WTC11 (cell line): ENCODE measurements around the gene C1orf167.

Experiments used
- FOXP1 ChIP-seq: sonication (generic); formaldehyde crosslinking; IDR thresholded peaks from 2 replicates; pipeline ENCODE4 v1.8.0; 2022; ENCODE audit warnings: missing genetic modification reagents, mild to moderate bottlenecking, moderate library complexity, borderline replicate concordance
- SMAD3 ChIP-seq: sonication (generic); formaldehyde crosslinking; IDR thresholded peaks from 2 replicates; pipeline ENCODE4 v1.8.0; 2022; ENCODE audit warnings: missing genetic modification reagents, mild to moderate bottlenecking, borderline replicate concordance
- SMAD4 ChIP-seq: sonication (generic); formaldehyde crosslinking; IDR thresholded peaks from 2 replicates; pipeline ENCODE4 v1.8.0; 2022; ENCODE audit warnings: mild to moderate bottlenecking, missing genetic modification reagents
- TEAD1 ChIP-seq: sonication (generic); formaldehyde crosslinking; IDR thresholded peaks from 2 replicates; pipeline ENCODE4 v1.8.0; 2022; ENCODE audit warnings: mild to moderate bottlenecking, missing genetic modification reagents
- ZNF138 ChIP-seq: sonication (generic); formaldehyde crosslinking; conservative IDR thresholded peaks from 2 replicates; pipeline ENCODE4 v1.8.1; 2022; ENCODE audit warnings: mild to moderate bottlenecking, moderate library complexity, missing genetic modification reagents
- ZNF263 ChIP-seq: sonication (generic); formaldehyde crosslinking; IDR thresholded peaks from 2 replicates; pipeline ENCODE4 v1.8.1; 2022; ENCODE audit warnings: low read depth, mild to moderate bottlenecking, moderate library complexity, missing genetic modification reagents
- TF ChIP-seq, protein P1 (sequence below): sonication (generic); formaldehyde crosslinking; IDR thresholded peaks from 2 replicates; pipeline ENCODE4 v1.8.1; 2022; ENCODE audit warnings: mild to moderate bottlenecking, missing genetic modification reagents, moderate library complexity, borderline replicate concordance
- TF ChIP-seq, protein P2 (sequence below): fragments of 200-600 bp; IDR thresholded peaks from 2 replicates; pipeline ENCODE4 v1.8.0; 2022; ENCODE audit warnings: antibody characterized with exemption
- TF ChIP-seq, protein P3 (sequence below): sonication (generic); formaldehyde crosslinking; IDR thresholded peaks from 2 replicates; pipeline ENCODE4 v1.8.1; 2023; ENCODE audit warnings: mild to moderate bottlenecking, missing genetic modification reagents
- TF ChIP-seq, protein P4 (sequence below): sonication (generic); formaldehyde crosslinking; IDR thresholded peaks from 2 replicates; pipeline ENCODE4 v1.8.0; 2023; ENCODE audit warnings: missing genetic modification reagents, mild to moderate bottlenecking, borderline replicate concordance
- TF ChIP-seq, protein P5 (sequence below): sonication (generic); formaldehyde crosslinking; IDR thresholded peaks from 2 replicates; pipeline ENCODE4 v1.8.1; 2023; ENCODE audit warnings: mild to moderate bottlenecking, missing genetic modification reagents, moderate library complexity
- TF ChIP-seq, protein P6 (sequence below): sonication (generic); formaldehyde crosslinking; conservative IDR thresholded peaks from 2 replicates; pipeline ENCODE4 v1.8.1; 2022; ENCODE audit warnings: mild to moderate bottlenecking, missing genetic modification reagents
- TF ChIP-seq, protein P7 (sequence below): sonication (generic); formaldehyde crosslinking; IDR thresholded peaks from 2 replicates; pipeline ENCODE4 v1.8.1; 2023; ENCODE audit warnings: mild to moderate bottlenecking, missing genetic modification reagents
- TF ChIP-seq, protein P8 (sequence below): sonication (generic); formaldehyde crosslinking; IDR thresholded peaks from 2 replicates; pipeline ENCODE4 v1.8.0; 2022; ENCODE audit warnings: mild to moderate bottlenecking, missing genetic modification reagents

DNA sequence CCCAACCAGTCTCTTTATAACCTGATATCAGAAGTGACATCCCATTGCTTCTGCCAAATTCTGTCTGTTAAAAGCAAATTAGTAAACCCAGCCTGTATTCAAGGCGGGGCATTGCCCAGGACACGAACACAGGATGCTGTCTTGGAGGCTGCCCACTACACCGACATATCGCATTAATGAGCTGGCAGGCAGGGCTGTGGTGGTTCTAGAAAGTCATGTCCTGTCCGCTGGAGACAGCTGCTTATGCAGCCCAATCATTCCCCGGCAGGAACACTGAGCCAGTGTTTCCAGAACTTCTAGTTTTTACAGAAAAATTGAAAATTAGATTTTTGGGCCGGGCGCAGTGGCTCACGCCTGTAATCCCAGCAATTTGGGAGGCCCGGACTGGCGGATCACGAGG, 19.3 kb downstream of the C1orf167 start:
- TF ChIP-seq ZNF138 (no peak), TEAD1 (no peak), FOXP1 (CRISPR knock-in tag) (no peak), ZNF263 (CRISPR knock-in tag) (no peak), SMAD4 (CRISPR knock-in tag) (no peak), SMAD3 (no peak)
- TF ChIP-seq, protein P1, sequence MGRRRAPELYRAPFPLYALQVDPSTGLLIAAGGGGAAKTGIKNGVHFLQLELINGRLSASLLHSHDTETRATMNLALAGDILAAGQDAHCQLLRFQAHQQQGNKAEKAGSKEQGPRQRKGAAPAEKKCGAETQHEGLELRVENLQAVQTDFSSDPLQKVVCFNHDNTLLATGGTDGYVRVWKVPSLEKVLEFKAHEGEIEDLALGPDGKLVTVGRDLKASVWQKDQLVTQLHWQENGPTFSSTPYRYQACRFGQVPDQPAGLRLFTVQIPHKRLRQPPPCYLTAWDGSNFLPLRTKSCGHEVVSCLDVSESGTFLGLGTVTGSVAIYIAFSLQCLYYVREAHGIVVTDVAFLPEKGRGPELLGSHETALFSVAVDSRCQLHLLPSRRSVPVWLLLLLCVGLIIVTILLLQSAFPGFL (CRISPR knock-in tag), result no peak
- TF ChIP-seq, protein P2, sequence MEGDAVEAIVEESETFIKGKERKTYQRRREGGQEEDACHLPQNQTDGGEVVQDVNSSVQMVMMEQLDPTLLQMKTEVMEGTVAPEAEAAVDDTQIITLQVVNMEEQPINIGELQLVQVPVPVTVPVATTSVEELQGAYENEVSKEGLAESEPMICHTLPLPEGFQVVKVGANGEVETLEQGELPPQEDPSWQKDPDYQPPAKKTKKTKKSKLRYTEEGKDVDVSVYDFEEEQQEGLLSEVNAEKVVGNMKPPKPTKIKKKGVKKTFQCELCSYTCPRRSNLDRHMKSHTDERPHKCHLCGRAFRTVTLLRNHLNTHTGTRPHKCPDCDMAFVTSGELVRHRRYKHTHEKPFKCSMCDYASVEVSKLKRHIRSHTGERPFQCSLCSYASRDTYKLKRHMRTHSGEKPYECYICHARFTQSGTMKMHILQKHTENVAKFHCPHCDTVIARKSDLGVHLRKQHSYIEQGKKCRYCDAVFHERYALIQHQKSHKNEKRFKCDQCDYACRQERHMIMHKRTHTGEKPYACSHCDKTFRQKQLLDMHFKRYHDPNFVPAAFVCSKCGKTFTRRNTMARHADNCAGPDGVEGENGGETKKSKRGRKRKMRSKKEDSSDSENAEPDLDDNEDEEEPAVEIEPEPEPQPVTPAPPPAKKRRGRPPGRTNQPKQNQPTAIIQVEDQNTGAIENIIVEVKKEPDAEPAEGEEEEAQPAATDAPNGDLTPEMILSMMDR, result no peak
- TF ChIP-seq, protein P3, sequence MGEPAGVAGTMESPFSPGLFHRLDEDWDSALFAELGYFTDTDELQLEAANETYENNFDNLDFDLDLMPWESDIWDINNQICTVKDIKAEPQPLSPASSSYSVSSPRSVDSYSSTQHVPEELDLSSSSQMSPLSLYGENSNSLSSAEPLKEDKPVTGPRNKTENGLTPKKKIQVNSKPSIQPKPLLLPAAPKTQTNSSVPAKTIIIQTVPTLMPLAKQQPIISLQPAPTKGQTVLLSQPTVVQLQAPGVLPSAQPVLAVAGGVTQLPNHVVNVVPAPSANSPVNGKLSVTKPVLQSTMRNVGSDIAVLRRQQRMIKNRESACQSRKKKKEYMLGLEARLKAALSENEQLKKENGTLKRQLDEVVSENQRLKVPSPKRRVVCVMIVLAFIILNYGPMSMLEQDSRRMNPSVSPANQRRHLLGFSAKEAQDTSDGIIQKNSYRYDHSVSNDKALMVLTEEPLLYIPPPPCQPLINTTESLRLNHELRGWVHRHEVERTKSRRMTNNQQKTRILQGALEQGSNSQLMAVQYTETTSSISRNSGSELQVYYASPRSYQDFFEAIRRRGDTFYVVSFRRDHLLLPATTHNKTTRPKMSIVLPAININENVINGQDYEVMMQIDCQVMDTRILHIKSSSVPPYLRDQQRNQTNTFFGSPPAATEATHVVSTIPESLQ, result no peak
- TF ChIP-seq, protein P4, sequence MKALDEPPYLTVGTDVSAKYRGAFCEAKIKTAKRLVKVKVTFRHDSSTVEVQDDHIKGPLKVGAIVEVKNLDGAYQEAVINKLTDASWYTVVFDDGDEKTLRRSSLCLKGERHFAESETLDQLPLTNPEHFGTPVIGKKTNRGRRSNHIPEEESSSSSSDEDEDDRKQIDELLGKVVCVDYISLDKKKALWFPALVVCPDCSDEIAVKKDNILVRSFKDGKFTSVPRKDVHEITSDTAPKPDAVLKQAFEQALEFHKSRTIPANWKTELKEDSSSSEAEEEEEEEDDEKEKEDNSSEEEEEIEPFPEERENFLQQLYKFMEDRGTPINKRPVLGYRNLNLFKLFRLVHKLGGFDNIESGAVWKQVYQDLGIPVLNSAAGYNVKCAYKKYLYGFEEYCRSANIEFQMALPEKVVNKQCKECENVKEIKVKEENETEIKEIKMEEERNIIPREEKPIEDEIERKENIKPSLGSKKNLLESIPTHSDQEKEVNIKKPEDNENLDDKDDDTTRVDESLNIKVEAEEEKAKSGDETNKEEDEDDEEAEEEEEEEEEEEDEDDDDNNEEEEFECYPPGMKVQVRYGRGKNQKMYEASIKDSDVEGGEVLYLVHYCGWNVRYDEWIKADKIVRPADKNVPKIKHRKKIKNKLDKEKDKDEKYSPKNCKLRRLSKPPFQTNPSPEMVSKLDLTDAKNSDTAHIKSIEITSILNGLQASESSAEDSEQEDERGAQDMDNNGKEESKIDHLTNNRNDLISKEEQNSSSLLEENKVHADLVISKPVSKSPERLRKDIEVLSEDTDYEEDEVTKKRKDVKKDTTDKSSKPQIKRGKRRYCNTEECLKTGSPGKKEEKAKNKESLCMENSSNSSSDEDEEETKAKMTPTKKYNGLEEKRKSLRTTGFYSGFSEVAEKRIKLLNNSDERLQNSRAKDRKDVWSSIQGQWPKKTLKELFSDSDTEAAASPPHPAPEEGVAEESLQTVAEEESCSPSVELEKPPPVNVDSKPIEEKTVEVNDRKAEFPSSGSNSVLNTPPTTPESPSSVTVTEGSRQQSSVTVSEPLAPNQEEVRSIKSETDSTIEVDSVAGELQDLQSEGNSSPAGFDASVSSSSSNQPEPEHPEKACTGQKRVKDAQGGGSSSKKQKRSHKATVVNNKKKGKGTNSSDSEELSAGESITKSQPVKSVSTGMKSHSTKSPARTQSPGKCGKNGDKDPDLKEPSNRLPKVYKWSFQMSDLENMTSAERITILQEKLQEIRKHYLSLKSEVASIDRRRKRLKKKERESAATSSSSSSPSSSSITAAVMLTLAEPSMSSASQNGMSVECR (CRISPR knock-in tag), result no peak
- TF ChIP-seq, protein P5, sequence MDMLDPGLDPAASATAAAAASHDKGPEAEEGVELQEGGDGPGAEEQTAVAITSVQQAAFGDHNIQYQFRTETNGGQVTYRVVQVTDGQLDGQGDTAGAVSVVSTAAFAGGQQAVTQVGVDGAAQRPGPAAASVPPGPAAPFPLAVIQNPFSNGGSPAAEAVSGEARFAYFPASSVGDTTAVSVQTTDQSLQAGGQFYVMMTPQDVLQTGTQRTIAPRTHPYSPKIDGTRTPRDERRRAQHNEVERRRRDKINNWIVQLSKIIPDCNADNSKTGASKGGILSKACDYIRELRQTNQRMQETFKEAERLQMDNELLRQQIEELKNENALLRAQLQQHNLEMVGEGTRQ (CRISPR knock-in tag), result no peak
- TF ChIP-seq, protein P6, sequence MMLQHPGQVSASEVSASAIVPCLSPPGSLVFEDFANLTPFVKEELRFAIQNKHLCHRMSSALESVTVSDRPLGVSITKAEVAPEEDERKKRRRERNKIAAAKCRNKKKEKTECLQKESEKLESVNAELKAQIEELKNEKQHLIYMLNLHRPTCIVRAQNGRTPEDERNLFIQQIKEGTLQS (CRISPR knock-in tag), result no peak
- TF ChIP-seq, protein P7, sequence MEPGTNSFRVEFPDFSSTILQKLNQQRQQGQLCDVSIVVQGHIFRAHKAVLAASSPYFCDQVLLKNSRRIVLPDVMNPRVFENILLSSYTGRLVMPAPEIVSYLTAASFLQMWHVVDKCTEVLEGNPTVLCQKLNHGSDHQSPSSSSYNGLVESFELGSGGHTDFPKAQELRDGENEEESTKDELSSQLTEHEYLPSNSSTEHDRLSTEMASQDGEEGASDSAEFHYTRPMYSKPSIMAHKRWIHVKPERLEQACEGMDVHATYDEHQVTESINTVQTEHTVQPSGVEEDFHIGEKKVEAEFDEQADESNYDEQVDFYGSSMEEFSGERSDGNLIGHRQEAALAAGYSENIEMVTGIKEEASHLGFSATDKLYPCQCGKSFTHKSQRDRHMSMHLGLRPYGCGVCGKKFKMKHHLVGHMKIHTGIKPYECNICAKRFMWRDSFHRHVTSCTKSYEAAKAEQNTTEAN (CRISPR knock-in tag), result no peak
- TF ChIP-seq, protein P8, sequence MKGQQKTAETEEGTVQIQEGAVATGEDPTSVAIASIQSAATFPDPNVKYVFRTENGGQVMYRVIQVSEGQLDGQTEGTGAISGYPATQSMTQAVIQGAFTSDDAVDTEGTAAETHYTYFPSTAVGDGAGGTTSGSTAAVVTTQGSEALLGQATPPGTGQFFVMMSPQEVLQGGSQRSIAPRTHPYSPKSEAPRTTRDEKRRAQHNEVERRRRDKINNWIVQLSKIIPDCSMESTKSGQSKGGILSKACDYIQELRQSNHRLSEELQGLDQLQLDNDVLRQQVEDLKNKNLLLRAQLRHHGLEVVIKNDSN (CRISPR knock-in tag), result no peak
